GM18951 (cell line): ENCODE results near the gene MPRIP.
"Not testable (repeated sequence)": the region's sequence is repeated elsewhere in the genome, so short reads cannot be mapped to it uniquely, and the experiment has no call there.

Experiments
- POLR2A ChIP-seq: IDR thresholded peaks from 4 replicates; pipeline ENCODE4 v1.6.1; 2011; ENCODE audit warnings: mild to moderate bottlenecking; ENCODE audit not compliant: insufficient read length, insufficient read depth; ENCODE audit errors: extremely low read depth
- in situ Hi-C: fragments of 300-500 bp; cut with MboI; formaldehyde crosslinking; loops from one replicate; pipeline ENCODE4 v1.12.0; 2022; ENCODE audit warnings: low sequenced_read_pairs, mixed read lengths, inconsistent platforms; ENCODE audit not compliant: unreplicated experiment

The MPRIP gene

GRCh38 chr17:17153071-17153470 lies 110.8 kb downstream of the MPRIP start:
- in situ Hi-C loops = no loop called here
- no peak for TF ChIP-seq POLR2A

- TF ChIP-seq POLR2A = no peak
- in situ Hi-C loops = no loop called here
These were observed 111.5 kb downstream of the MPRIP start for GRCh38 chr17:17153709-17154108.

GRCh38 chr17:17154556-17154955 lies 112.3 kb downstream of the MPRIP start:
- in situ Hi-C loops = no loop called here
- no peak for TF ChIP-seq POLR2A

GRCh38 chr17:17154981-17155380 lies 112.7 kb downstream of the MPRIP start:
- TF ChIP-seq POLR2A = no peak
- in situ Hi-C loops = no loop called here

GRCh38 chr17:17155568-17155967 lies 113.3 kb downstream of the MPRIP start:
- no peak for TF ChIP-seq POLR2A
- in situ Hi-C loops = no loop called here

- TF ChIP-seq POLR2A = no peak
- in situ Hi-C loops = no loop called here
These were observed 113.8 kb downstream of the MPRIP start for GRCh38 chr17:17156107-17156506.

GRCh38 chr17:17156511-17156910 lies 114.3 kb downstream of the MPRIP start:
- TF ChIP-seq POLR2A = no peak
- in situ Hi-C loops = no loop called here

- in situ Hi-C loops = no loop called here
- TF ChIP-seq POLR2A = no peak
These were observed 114.8 kb downstream of the MPRIP start for GRCh38 chr17:17157041-17157440.

GRCh38 chr17:17158506-17158905 lies 116.2 kb downstream of the MPRIP start:
- in situ Hi-C loops = not testable (repeated sequence)

- in situ Hi-C loops = no loop called here
- no peak for TF ChIP-seq POLR2A
These were observed 117.3 kb downstream of the MPRIP start for GRCh38 chr17:17159571-17159970.

GRCh38 chr17:17161121-17161520 lies 118.9 kb downstream of the MPRIP start:
- in situ Hi-C loops = no loop called here
- no peak for TF ChIP-seq POLR2A

GRCh38 chr17:17161759-17162158 lies 119.5 kb downstream of the MPRIP start:
- TF ChIP-seq POLR2A = no peak

GRCh38 chr17:17164156-17164555 lies 121.9 kb downstream of the MPRIP start:
- in situ Hi-C loops = no loop called here
- no peak for TF ChIP-seq POLR2A

More at GRCh38 chr17:17161759-17162158, 119.5 kb downstream of the MPRIP start:
- in situ Hi-C loops = no loop called here

- no peak for TF ChIP-seq POLR2A
- in situ Hi-C loops = no loop called here
These were observed 122.4 kb downstream of the MPRIP start for GRCh38 chr17:17164676-17165075.

GRCh38 chr17:17165666-17166308 lies 123.5 kb downstream of the MPRIP start:
- in situ Hi-C loops = no loop called here
- TF ChIP-seq POLR2A = no peak
